ENCODE measurements around the gene ABCA2.
"Not testable (repeated sequence)": the region's sequence is repeated elsewhere in the genome, so short reads cannot be mapped to it uniquely, and the experiment has no call there.

The ABCA2 gene

DNA sequence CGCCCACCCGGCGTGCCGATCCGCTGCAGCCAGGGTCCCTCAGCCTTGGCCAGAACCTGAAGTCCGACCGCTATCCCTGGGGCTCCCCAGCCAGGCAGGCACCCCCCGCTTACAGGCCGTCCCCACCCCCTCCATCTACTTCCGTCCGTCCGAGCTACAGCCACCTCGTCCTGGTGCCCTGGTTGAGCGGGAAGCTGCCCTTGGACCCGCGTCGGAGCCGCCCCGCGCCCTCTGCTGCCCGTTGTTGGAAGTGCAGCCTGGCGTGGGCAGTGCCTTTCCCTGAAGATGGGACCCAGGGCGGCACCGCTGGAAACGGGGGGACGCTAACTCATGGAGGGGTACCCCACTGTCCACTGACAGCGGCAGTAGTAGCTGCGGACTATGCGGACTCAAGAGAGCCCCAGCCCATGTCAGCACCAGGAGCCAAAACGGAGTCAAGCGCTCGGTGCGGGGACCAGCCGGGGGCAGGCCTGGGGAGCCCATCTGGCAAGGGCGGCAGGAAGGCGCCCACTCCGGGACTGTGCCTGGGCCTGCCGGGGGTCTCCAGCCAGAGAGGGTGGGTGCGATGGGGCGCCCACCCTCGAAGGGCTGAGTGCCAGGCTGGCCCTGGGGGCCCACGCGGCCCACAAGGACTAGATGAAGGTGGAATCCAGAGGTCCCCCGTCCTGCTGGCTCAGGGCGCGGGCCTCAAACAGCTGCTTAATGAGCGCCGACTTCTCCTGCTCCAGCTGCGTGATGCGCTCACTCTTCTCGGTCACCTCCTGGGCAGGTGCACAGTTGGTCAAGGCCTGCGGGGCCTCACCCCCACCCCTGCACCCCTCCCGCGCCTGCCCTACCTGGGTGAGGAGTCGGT is 36.2 kb upstream of the ABCA2 start:
- FAIRE-seq (peak; percentile 59), DNase-seq (ENCODE audit: low spot score) (peak; percentile 63)

DNA sequence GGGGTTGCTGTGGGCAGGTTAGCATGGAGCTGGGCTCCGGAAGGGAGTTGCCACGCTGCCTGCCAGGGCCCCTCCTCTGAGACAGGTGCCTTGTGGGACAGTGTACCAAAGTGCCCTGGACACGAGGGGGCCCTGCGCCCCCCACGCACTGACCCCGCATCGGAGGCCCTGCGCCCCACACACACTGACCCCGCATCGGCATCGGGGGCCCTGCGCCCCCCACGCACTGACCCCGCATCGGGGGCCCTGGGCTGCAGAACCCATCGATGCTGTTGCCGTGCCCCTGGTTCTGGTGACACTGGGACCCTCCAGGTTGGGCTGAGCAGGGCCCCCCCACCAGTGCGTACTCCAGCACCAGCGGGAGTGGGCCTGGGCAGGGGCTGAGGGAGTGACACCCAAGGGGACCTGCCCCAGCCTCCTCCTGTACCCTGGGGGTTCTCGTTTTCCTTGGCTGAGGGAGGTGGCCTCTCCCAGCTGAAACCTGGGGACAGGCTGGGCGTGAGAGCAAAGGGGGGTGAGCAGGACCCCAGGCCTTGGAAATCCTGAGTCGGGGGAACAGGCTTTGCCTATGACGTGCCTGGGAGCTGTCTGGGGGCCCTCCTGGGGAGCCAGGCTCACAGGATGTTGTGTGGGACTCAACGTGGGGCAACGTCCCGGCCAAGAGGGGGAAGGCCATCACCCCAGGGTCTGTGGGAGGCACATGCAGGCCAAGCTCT is 35.4 kb upstream of the ABCA2 start:
- FAIRE-seq, result no peak
- no peak for DNase-seq (ENCODE audit: low spot score)

DNA sequence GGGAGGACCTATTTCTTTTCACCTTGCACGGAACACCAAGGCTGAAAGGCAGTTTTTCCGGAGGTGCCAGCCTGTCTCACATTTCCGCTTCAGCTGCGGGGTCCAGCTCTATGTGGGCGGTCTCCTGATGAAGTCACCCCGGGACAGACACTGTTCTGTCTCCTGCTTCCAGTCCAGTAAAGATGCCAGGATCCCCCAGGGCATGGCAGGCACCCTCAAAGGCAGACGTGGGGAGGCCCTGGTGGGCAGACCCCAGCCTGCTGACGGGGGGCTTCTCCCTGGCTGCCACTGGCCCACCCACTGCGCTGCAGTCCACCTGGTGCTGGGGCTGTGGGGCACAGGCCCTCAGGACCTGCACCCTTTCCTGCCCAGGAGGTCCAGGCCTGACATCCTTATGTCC is 34.8 kb upstream of the ABCA2 start:
- FAIRE-seq; DNase-seq (ENCODE audit: low spot score): not testable (repeated sequence)

DNA sequence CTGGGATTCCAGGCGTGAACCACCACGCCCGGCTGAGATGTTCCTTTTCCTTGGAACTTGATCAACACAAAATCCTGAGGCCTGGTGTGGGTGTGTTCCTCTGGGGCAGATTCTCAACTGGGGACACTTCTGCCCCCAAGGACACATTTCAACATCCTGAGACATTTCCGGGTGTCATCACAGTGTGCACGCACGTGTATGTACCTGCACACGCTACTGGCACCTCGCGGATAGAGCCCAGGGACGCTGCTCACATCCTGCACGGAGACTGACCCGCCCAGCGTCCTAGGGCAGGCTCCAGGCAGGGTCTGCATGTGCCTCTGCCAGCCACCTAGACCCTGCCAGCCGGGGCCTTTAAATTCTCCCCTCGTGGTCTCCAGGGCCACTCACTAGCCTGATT is 34.3 kb upstream of the ABCA2 start:
- FAIRE-seq, result no peak
- no peak for DNase-seq (ENCODE audit: low spot score)

DNA sequence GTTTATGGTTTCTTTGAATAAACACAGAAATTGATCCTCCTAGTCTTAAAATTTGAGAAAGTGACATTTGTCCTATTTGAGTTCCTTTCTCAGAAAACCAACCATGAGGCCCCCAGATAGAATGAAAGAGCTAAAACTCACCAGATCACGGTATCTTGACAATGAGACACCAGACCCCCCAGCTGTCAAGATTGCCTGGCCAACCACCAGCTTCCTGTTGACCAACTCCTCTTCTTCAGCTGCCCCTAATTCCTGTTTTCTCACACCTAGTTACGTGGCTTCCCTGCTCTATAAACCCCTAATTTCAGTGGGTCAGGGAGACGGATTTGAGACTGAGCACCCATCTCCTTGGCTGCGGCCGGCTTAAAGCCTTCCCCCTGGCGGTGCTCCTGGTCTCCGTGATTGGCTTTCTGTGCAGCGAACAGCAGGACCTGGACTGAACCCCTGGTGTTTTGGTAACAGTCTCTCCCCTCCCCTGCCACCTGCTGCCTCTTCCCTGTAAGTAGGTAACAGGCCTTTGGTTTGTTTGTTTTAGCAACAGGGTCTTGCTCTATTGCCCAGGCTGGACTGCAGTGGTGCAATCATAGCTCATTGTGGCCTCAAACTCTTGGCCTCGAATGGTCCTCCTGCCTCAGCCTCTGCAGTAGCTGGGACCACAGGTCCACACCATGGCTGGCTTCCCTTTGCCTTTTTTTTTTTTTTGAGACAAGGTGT is 30.6 kb upstream of the ABCA2 start:
- DNase-seq (ENCODE audit: low spot score) (no peak), FAIRE-seq (no peak)

DNA sequence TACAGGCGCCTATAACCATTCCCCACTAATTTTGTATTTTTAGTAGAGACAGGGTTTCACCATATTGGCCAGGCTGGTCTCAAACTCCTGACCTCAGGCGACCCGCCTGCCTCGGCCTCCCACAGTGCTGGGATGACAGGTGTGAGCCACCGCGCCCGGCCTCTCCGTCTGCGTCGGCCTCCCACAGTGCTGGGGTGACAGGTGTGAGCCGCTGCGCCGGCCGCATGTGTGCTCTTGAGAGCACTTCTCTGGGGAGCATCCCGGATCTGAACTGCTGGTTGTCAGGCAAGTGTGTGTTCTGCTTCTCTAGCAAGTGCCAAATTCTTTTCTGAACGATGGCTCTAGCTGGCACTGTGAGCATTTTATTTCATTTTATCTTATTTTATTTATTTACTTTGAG is 29.5 kb upstream of the ABCA2 start:
- DNase-seq (ENCODE audit: low spot score), result no peak
- FAIRE-seq, result no peak

DNA sequence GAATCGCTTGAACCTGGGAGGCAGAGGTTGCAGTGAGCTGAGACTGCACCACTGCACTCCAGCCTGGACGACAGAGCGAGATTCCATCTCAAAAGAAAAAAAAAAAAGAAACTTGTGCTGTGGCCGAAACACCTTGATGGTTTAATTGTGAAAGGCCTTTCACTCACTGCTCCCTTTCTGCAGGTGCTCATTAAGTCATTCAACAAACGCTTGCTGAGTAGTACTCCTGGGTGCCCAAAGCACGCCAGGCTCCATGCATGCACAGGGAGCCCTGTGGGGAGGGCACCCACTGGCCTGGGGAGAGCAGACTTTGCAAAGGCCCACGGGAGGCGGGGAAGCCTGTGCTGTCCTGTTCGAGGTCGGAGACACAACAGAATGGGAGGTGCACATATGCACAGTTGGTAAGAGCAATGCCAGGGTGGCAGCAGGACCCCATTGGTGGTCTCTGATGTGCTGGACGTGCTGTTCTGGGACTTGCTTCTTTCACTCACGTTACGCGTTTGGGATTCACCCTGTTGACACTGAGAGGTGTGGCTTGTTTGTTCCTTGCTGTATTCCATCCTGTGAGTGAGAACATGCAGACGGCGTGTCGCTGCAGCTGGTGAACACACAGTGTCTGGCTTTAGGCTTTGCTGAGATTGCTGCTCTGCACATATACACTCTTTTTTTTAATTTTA is 28.8 kb upstream of the ABCA2 start:
- no peak for FAIRE-seq
- no peak for DNase-seq (ENCODE audit: low spot score)

DNA sequence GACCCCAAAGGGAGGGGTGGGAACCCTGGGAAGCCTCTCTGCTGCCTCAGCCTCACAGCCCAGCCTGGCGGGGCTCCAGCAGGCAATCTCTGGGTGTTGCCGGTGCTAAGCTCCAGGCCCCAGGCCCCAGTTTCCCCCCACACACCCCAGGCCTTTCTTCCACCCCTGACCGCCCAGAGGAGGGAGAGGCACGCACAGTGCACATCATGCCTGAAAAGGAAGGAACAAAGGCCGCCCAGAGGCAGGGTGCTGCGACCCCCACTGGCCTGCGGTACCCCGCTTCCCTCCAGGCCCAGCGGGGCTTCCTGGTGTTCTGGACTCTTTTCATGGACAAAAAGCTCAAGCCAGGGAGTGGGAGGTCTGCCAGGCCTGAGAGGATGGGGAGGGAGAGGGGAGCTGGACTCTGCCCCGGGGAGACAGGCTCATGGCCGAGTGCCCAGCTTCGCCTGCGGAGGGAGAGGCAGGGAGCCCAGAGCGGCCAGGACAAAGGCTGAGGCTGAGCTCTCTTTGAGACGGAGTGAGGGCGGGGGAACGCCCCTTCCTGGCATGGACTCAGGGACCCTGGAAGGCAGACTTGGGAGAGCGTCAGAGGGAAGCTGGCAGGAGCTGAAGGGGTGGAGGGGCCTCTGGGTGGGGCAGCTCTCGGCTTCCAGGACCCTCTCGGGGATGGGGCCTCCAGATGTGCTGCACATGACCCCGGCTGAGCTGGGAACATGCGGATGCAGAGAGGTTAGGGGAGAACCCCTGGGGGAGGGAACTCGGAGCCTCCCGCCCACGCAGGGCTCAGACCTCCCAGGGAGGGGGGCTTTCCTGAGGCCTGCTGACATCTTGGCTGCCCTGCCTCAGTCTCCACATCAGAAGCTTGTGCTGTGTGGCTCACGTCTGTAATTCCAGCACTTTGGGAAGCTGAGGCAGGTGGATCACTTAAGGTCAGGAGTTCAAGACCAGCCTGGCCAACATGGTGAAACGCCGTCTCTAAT is 27.6 kb upstream of the ABCA2 start:
- FAIRE-seq (no peak), DNase-seq (ENCODE audit: low spot score) (no peak)

DNA sequence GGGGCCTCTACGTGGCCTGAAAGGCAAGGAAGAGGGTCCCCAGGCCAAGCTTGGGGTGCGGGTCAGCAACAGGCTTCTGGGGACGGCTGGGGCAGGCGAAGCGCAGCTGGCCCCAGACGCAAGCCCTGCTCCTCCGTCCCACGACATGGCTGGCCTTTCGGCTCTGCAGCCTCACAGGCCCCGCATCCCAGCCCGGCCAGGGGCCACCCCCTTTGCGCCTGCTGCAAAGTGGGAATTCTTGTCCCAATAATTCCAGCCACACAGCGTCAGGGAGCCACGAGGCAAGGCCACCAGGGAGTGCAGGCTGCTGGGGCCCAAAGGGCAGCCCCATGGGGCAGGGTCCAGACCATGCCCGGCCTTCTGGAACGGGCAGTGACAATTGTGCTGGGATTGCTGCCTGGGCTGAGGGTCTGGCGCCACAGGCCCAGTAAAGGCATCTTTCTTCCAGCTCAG is 26.9 kb upstream of the ABCA2 start:
- DNase-seq (ENCODE audit: low spot score) (no peak), FAIRE-seq (no peak)

DNA sequence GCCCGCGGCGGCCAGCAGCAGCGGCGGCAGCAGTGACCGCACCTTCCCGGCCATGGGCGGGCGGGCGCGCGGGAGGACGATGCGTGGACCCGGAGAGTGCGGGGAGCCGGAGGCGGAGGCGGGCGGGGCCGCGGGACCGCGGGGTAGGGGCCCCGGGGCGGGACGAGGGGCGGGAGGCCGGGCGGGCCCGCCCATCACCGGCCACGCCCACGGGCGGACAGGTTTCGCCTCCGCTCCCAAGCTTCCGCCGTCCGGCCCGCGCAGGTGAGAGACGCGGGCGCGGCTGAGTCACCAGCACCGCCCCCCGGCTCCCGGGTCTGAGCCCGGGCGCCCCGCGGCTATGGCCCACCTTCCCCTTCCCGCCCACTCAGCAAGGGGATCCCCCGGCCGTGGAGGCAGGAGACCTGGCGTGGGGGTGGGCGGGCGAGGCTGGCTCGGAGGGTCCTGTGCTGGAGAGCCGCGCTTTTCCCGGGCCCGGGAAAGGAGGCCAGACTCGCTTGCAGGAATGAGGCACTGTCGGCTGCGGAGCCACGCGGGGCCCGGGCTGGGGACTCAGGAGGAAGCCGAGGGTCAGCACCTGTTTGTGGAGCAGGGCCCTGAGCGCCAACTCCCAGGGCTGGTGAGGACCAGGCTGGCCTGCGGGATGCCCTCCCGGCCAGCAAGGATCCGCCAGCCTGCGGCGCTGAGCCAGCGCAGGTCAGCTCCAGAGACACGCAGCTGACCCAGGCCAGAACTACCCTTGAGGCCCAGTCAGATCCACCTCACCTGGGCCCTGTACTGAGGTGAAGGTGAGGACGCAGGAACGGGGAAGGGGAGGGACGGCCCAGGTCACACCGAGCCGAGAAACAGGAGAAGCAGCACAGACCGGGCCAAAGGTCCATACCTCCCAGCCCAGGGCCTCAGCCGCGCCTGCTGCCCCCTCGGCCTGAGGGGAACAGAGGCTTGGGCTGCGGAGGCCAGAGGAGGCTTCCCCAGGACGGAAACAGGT is 26.2 kb upstream of the ABCA2 start, which contains the start of gene ENTPD2:
ENTPD2 (minus strand) TSS at position 118 of the 988 bp plus-strand sequence; CDS start at position 54, 64 bp downstream.
- FAIRE-seq (no peak), DNase-seq (ENCODE audit: low spot score) (no peak)

DNA sequence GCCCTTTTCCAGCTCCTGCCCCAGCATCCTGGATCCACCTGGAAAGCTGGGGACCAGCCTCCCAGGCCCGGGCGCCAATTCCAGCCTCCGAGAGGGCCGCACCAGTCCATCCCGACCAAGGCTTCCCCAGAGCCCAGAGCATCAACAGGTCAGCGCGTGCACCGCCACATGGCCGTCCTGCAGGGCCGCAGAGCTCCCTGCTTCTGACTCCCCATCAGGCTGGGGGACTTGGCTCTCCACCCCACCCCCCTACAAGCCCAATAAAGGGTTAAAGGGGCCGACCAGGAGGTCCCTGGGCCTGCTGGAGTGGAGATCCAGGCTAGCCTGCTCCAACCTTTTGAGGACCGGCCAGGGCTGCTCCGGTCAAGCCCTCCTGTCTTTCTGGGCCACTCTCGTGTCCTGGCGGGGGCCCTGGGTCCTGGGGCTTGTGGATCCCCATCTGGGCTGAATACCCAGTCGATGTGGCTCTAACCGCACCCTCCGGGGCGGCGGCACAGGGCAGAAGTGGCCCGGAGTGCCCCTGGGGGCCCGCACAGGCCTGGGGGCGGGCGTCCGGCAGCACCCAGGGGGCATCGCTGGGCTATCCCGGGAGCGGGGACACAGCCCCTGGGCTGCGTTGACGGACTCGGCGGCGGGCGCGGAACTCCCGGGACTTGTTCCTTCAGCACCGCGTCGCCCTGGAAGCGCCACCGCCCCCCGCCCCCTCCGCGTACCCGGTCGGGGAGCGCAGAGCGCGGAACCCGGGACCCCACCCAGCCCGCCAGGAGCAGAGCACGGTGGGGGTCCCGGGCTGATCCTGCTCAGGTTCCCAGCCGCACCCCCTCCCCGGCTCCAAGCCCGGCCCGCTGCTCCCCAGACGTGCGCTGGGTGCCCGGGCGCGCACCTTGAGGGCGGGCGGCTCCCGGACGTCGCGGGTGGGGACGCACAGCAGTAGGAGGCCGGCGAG is 25.2 kb upstream of the ABCA2 start:
- DNase-seq (ENCODE audit: low spot score) (no peak), FAIRE-seq (no peak)

DNA sequence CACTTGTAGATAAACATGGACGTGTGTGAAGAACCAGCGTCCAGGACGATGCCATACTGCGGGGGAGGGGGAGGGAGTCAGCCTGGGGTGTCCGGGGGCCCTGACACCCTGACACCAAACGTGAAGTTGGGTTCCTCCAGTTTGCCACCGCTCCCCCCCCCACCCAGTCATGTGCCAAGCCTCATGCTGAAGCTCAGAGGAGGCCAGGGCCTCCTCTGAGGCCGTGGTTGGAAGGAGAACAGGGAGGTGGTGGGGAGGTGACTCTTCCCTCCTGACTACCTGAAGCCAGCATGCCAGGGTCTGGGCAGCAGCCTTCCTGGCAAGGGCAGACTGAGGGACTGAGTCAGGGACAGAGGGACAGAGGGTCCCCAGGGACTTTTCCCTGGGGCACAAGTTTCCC is 24.3 kb upstream of the ABCA2 start:
- FAIRE-seq, result no peak

DNA sequence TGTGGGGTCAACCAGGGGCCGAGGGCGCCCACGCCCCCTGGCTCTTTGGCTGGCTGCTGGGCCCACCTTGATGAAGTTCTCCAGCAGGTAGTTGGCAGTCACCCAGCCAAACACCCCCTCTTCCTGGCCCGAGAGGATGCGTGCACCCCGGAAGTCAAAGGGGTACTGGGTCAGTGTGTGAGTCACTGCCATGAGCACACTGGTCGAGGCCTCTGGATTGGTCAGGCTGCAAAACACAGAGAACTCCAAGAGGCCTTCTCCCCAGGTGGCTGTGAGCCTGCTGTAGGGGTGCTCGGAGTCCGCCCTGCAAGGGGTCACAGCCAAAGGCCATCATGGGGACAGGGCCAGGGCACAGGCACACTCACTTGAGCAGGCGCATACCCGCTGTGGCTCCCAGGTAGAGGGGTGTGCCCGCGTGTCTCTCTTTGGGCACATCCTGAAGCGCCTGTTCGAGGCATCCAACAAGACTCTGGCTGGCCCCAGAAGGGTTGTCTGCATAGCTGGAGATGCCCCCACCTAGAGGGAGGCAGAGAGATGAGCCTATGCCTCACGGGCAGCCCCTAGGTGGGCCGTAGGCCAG is 23.2 kb upstream of the ABCA2 start:
- no peak for DNase-seq (ENCODE audit: low spot score)

More for the DNA sequence above, 24.3 kb upstream of the ABCA2 start:
- no peak for DNase-seq (ENCODE audit: low spot score)

DNA sequence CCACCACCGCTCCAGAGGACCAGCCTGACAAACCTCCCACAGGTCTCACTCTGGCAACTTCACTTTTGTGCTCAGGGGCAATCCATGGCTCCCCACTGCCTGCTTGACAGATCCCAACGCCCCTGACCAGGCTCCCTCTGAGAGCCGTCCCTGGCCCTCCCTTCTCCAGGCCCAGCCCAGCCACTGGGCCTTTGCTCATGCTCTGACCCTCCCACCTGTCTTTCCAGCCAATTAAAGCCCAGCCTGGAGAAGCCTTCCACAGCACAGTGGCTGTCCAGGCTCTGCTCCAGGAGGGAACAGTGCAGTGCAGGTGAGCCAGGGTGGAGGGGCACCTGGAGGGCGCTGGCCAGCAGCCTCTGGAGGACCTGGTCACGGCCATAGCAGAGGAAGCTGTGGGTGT is 22.5 kb upstream of the ABCA2 start:
- no peak for DNase-seq (ENCODE audit: low spot score)
- no peak for FAIRE-seq

More for the DNA sequence above, 23.2 kb upstream of the ABCA2 start:
- no peak for FAIRE-seq

DNA sequence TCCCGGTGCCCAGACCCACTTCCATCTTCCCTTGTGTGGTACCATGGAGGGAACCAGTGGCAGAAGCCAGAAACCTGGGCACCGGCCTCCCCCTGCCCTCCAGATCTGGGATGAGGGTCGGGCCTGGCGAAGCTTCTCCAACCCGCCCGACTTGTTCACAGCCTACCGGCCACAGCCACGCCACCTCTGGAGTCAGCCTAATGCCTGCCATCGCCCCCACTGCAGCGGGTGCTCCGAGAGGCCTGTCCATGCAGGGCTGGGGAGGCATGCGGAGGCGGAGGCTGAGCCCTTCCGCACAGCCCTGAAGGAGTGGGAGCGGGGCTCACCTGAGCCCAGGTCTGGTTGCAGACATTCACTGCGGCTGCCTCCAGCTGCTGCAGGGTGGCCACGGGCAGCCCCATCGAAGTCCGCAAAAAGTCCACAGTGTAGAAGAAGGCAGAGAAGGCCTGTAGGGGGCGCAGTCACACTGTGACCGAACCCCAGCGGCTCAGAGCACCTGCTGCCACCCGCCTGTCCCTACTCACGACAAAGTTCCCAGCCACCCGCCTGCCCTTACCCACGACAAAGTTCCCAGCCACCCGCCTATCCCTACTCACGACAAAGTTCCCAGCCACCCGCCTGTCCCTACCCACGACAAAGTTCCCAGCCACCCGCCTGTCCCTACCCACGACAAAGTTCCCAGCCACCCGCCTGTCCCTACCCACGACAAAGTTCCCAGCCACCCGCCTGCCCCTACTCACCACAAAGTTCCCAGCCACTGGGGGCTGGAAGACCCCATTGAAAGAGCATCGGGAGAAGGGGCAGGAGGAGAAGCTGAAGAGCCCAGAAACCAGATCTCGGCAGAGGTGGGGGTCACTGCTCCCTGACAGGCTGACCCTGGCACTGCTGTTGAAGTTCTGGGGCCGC is 21.8 kb upstream of the ABCA2 start:
- peak; percentile 74 for FAIRE-seq

More for the DNA sequence above, 21.8 kb upstream of the ABCA2 start:
- peak; percentile 57 for DNase-seq (ENCODE audit: low spot score)

Measured in urothelium cell line (cell line).